ENCODE results near the gene TMEM184B.

The TMEM184B gene

GRCh38 chr22:38273135-38273826 is 471 bp upstream of the TMEM184B start:
- DNase-seq: peak; percentile 30

GRCh38 chr22:38271927-38272372 is 860 bp downstream of the TMEM184B start:
- peak; percentile 13 for DNase-seq

- DNase-seq: no peak
Measured at GRCh38 chr22:38271101-38271500, 1.7 kb downstream of the TMEM184B start.

- no peak for DNase-seq
Measured at GRCh38 chr22:38270091-38270992, 2.5 kb downstream of the TMEM184B start.

GRCh38 chr22:38269466-38269865 is 3.3 kb downstream of the TMEM184B start:
- no peak for DNase-seq

GRCh38 chr22:38267086-38267485 is 5.7 kb downstream of the TMEM184B start:
- peak; percentile 86 for DNase-seq

- no peak for DNase-seq
Measured at GRCh38 chr22:38266120-38266519, 6.7 kb downstream of the TMEM184B start.

- no peak for DNase-seq
Measured at GRCh38 chr22:38264322-38264843, 8.4 kb downstream of the TMEM184B start.

GRCh38 chr22:38262051-38262795 is 10.6 kb downstream of the TMEM184B start:
- peak; percentile 54 for DNase-seq

- no peak for DNase-seq
Measured at GRCh38 chr22:38260761-38261681, 11.8 kb downstream of the TMEM184B start.

- no peak for DNase-seq
Measured at GRCh38 chr22:38259370-38259769, 13.4 kb downstream of the TMEM184B start.

- DNase-seq: no peak
Measured at GRCh38 chr22:38258895-38259294, 13.9 kb downstream of the TMEM184B start.

GRCh38 chr22:38257650-38258250 is 15.1 kb downstream of the TMEM184B start:
- DNase-seq: no peak

GRCh38 chr22:38257181-38257580 is 15.6 kb downstream of the TMEM184B start:
- no peak for DNase-seq

GRCh38 chr22:38255697-38256096 is 17.1 kb downstream of the TMEM184B start:
- DNase-seq: no peak

- DNase-seq: no peak
Measured at GRCh38 chr22:38251341-38251692, 21.5 kb downstream of the TMEM184B start.

GRCh38 chr22:38250643-38251340 is 22.0 kb downstream of the TMEM184B start:
- no peak for DNase-seq

- no peak for DNase-seq
Measured at GRCh38 chr22:38249803-38250642, 22.8 kb downstream of the TMEM184B start.

- no peak for DNase-seq
Measured at GRCh38 chr22:38249301-38249700, 23.5 kb downstream of the TMEM184B start.

- no peak for DNase-seq
Measured at GRCh38 chr22:38248280-38248679, 24.5 kb downstream of the TMEM184B start.

All from CD4-positive, alpha-beta T cell treated with Interleukin-21 for 1 hour (primary cell).